B cell (primary cell): ENCODE results near the gene MOB3B. TPM values are rescaled to one million over a fixed set of nuclear protein-coding genes. Genes with fewer than 3 reads are reported as not detected.
A peak's percentile ranks its signal among the peaks of the same experiment; 100 is the strongest.

Experiments
- ATAC-seq: fragments of 200-7000 bp; cut with Tn5 transposase; one replicate; pipeline ENCODE4 v1.10.0; 2021; ENCODE audit warnings: low read depth, mild to moderate bottlenecking, moderate number of reproducible peaks, moderate library complexity
- CTCF ChIA-PET: fragments of 350-600 bp; sonication (Branson Sonifier 250); formaldehyde crosslinking; loops from one replicate; lab custom pipeline; 2021; ENCODE audit warnings: antibody characterized with exemption, inconsistent platforms; lab: Charles Lee
- POLR2A ChIA-PET: fragments of 350-600 bp; sonication (Branson Sonifier 250); formaldehyde crosslinking; loops from one replicate; lab custom pipeline; 2021; ENCODE audit warnings: antibody characterized with exemption; lab: Charles Lee
- DNase-seq: peaks from one replicate; pipeline ENCODE4 v3.0.0; 2013
- H2AFZ ChIP-seq: 2 replicates; pipeline ENCODE4 v1.6.1; 2012; ENCODE audit warnings: mild to moderate bottlenecking, low read depth, low read length; ENCODE audit not compliant: insufficient read depth, poor library complexity, severe bottlenecking
- H3K27ac ChIP-seq, 2 donors: 1 replicate in 1 of 2; 2 replicates in 1 of 2; pipeline ENCODE4 v1.5.1; 2012 to 2013; ENCODE audit warnings: low read length in 2 of 2, mild to moderate bottlenecking in 2 of 2, moderate library complexity in 1 of 2
- H3K27me3 ChIP-seq, 4 experiments: fragments of 200-600 bp in 1 of 4; sonication (generic) in 1 of 4; replicated peaks in 1 of 4; 1 replicate in 2 of 4; 2 replicates in 2 of 4; pipeline versions ENCODE4 v1.6.1 to v1.7.0; 2013 to 2016; ENCODE audit warnings: low read length in 3 of 4, mild to moderate bottlenecking in 2 of 4, mixed read lengths in 1 of 4, moderate library complexity in 1 of 4; ENCODE audit not compliant: insufficient read depth in 4 of 4, control insufficient read depth in 3 of 4; ENCODE audit errors: control extremely low read depth in 1 of 4
- H3K36me3 ChIP-seq, 2 experiments: replicated peaks in 1 of 2; 1 replicate in 1 of 2; 2 replicates in 1 of 2; pipeline versions ENCODE4 v1.6.1 to v1.7.1; 2013; ENCODE audit warnings: low read length in 1 of 2; ENCODE audit not compliant: insufficient read depth in 2 of 2, control insufficient read depth in 1 of 2; ENCODE audit errors: control extremely low read depth in 1 of 2, extremely low read depth in 1 of 2
- H3K4me1 ChIP-seq, 2 donors: fragments of 200-600 bp in 1 of 2; sonication (generic) in 1 of 2; 1 replicate in 1 of 2; 2 replicates in 1 of 2; pipeline versions ENCODE4 v1.5.1 to v1.6.1; 2013 to 2017; ENCODE audit warnings: low read length in 2 of 2; ENCODE audit not compliant: control insufficient read depth in 2 of 2, insufficient read depth in 2 of 2
- H3K4me2 ChIP-seq: replicated peaks from 2 replicates; pipeline ENCODE3; 2012; ENCODE audit warnings: mild to moderate bottlenecking, low read depth, low read length; ENCODE audit not compliant: poor library complexity, severe bottlenecking
- H3K4me3 ChIP-seq, 5 experiments: fragments of 200-600 bp in 1 of 5; sonication (generic) in 1 of 5; 1 replicate in 3 of 5; 2 replicates in 2 of 5; pipeline versions ENCODE4 v1.5.1 to v1.7.0; 2011 to 2016; ENCODE audit warnings: low read length in 4 of 5, mild to moderate bottlenecking in 4 of 5, low read depth in 2 of 5, control low read depth in 1 of 5, moderate library complexity in 1 of 5; ENCODE audit not compliant: insufficient read depth in 1 of 5; ENCODE audit errors: control extremely low read depth in 1 of 5, extremely low read depth in 1 of 5
- H3K79me2 ChIP-seq: fragments of 200-600 bp; sonication (generic); one replicate; pipeline ENCODE4 v1.6.0; 2016; ENCODE audit warnings: low read length; ENCODE audit not compliant: control insufficient read depth, insufficient read depth
- H3K9ac ChIP-seq: fragments of 200-600 bp; sonication (generic); 2 replicates; pipeline ENCODE4 v1.6.1; 2017; ENCODE audit warnings: mild to moderate bottlenecking, low read length, moderate library complexity
- H3K9me3 ChIP-seq, 3 donors: one replicate each; pipeline versions ENCODE4 v1.6.1 to v1.7.1; 2013; ENCODE audit warnings: low read length in 2 of 3; ENCODE audit not compliant: control insufficient read depth in 2 of 3, insufficient read depth in 1 of 3; ENCODE audit errors: control extremely low read depth in 1 of 3
- H4K20me1 ChIP-seq: 2 replicates; pipeline ENCODE4 v1.6.0; 2012; ENCODE audit warnings: mild to moderate bottlenecking, low read length; ENCODE audit not compliant: insufficient read depth, control insufficient read depth, poor library complexity, severe bottlenecking
- H3K27ac Mint-ChIP-seq: one replicate; pipeline ENCODE4 v1.8.0; 2021; ENCODE audit warnings: mixed read lengths
- H3K27me3 Mint-ChIP-seq: one replicate; pipeline ENCODE4 v1.8.0; 2021; ENCODE audit warnings: mixed read lengths
- H3K4me1 Mint-ChIP-seq: one replicate; pipeline ENCODE4 v1.8.0; 2021; ENCODE audit warnings: mixed read lengths
- H3K4me3 Mint-ChIP-seq: one replicate; pipeline ENCODE4 v1.8.0; 2021; ENCODE audit warnings: mixed read lengths
- H3K9me3 Mint-ChIP-seq: one replicate; pipeline ENCODE4 v1.8.0; 2022; ENCODE audit warnings: mixed read lengths; ENCODE audit not compliant: insufficient read depth
- CTCF ChIP-seq: fragments of 200-600 bp; IDR thresholded peaks from one replicate; pipeline ENCODE4 v1.8.0; 2022; ENCODE audit warnings: antibody characterized with exemption, mild to moderate bottlenecking
- EZH2 ChIP-seq: IDR thresholded peaks from 2 replicates; pipeline ENCODE4 v1.6.1; 2012; ENCODE audit warnings: borderline replicate concordance, low read depth, mild to moderate bottlenecking, moderate library complexity, low read length; ENCODE audit not compliant: insufficient read depth, poor library complexity, severe bottlenecking
- WGBS: methylation state at CpG from one replicate; pipeline ENCODE4 v1.1.5; 2013; ENCODE audit warnings: missing lambda C conversion rate; ENCODE audit not compliant: insufficient coverage; 5-methylcytosine and 5-hydroxymethylcytosine counted together
- intact Hi-C: fragments of 100-400 bp; cut with micrococcal nuclease; formaldehyde crosslinking; loops from one replicate; pipeline ENCODE4 v1.10.0; 2022
- polyA plus RNA-seq: library from polyadenylated mRNA; depleted of rRNA; stranded (reverse); fragments of >200 nt; gene quantifications from 2 replicates; pipeline ENCODE4 v1.2.3, GENCODE V29; 2012
- total RNA-seq, 2 donors: library from RNA; stranded (reverse); fragments of 120-200 nt in 1 of 2; gene quantifications; 1 replicate in 1 of 2; 2 replicates in 1 of 2; pipeline versions ENCODE4 v1.2.3 to v1.2.4, GENCODE V29; 2013 to 2022

Gene MOB3B
- total and polyA plus RNA-seq, 2 donors (not counting 1 experiment from before 2014, with no cell fraction given), result 7.3 to 7.9 TPM

GRCh38 chr9:27356446-27356845 lies 173.2 kb downstream of the MOB3B start:
- ATAC-seq (no peak), DNase-seq (no peak)
- Histone ChIP-seq H3K4me1 (peaks cover 28 to 30% of the 10 kb centered on the region in 2 donors), H3K36me3 (peaks cover 0 to 21% of the 10 kb centered on the region in 2 experiments), H3K4me2 (no peak overlapping the region), H3K4me3 (no peak overlapping the region), H3K27me3 (no peaks in the 10 kb centered on the region), H2AFZ (no peak overlapping the region), H4K20me1 (no peaks in the 10 kb centered on the region), H3K9ac (no peak overlapping the region), H3K27ac (peak overlapping the region in 1 of 2 donors; percentile 50), H3K9me3 (no peaks in the 10 kb centered on the region), H3K79me2 (peaks cover 4% of the 10 kb centered on the region)
- Mint-ChIP-seq H3K4me3 (no peak overlapping the region), H3K9me3 (no peaks in the 10 kb centered on the region), H3K27me3 (no peaks in the 10 kb centered on the region), H3K27ac (peak overlapping the region; percentile 34), H3K4me1 (peaks cover 39% of the 10 kb centered on the region)
- CTCF ChIA-PET, result no interaction called here
- POLR2A ChIA-PET, result no interaction called here
- no peak for TF ChIP-seq CTCF
- TF ChIP-seq EZH2, result no peak
- intact Hi-C loops, result no loop called here
- 67% methylated on average over 2 of the region's 2 CpGs for WGBS

GRCh38 chr9:27355166-27355565 lies 174.4 kb downstream of the MOB3B start:
- Histone ChIP-seq H3K4me1 (peaks cover 31 to 34% of the 10 kb centered on the region in 2 donors), H3K27ac (no peak overlapping the region), H2AFZ (no peak overlapping the region), H3K79me2 (peaks cover 11% of the 10 kb centered on the region), H3K9me3 (no peaks in the 10 kb centered on the region), H3K36me3 (peaks cover 0 to 21% of the 10 kb centered on the region in 2 experiments), H3K27me3 (no peaks in the 10 kb centered on the region), H3K9ac (no peak overlapping the region), H3K4me2 (no peak overlapping the region), H3K4me3 (no peak overlapping the region), H4K20me1 (no peaks in the 10 kb centered on the region)
- intact Hi-C loops, result no loop called here
- H3K4me1 Mint-ChIP-seq, result peaks cover 47% of the 10 kb centered on the region
- no peak for DNase-seq
- ATAC-seq, result no peak
- ChIA-PET CTCF (interaction anchor here (0.6 to 4.9 kb wide), 2 partner anchors 19 to 175 kb away, joined by 3 to 28 read pairs; partner anchors contain the start of gene MOB3B), POLR2A (no interaction called here)
- no peak overlapping the region for H3K4me3 Mint-ChIP-seq
- TF ChIP-seq CTCF (no peak), EZH2 (no peak)
- no peaks in the 10 kb centered on the region for H3K9me3 Mint-ChIP-seq
- peak overlapping the region; percentile 43 for H3K27ac Mint-ChIP-seq
- 93% methylated on average over 3 of the region's 3 CpGs for WGBS
- no peaks in the 10 kb centered on the region for H3K27me3 Mint-ChIP-seq
